Naive thymus-derived CD4-positive, alpha-beta T cell (primary cell): Measurements from ENCODE around the gene CPZ. TPM values are rescaled to one million over a fixed set of nuclear protein-coding genes. Genes with fewer than 3 reads are reported as not detected.

ENCODE experiments used
- ATAC-seq: fragments of 150-1000 bp; cut with Tn5 transposase; 2 replicates; pipeline ENCODE4 v1.10.0; 2021; ENCODE audit warnings: mild to moderate bottlenecking, moderate library complexity
- CTCF ChIA-PET: fragments of 350-600 bp; sonication (Branson Sonifier 250); formaldehyde crosslinking; loops from one replicate; lab custom pipeline; 2021; ENCODE audit warnings: antibody characterized with exemption; lab: Charles Lee
- POLR2A ChIA-PET: fragments of 350-600 bp; sonication (Branson Sonifier 250); formaldehyde crosslinking; loops from one replicate; lab custom pipeline; 2021; ENCODE audit warnings: antibody characterized with exemption, inconsistent platforms; lab: Charles Lee
- DNase-seq, 9 donors: peaks; one replicate each; pipeline versions ENCODE4 v3.0.0 to v3.0.0-alpha.2; 2020 to 2022; ENCODE audit warnings: mixed read lengths in 1 of 9
- H3K27ac ChIP-seq: one replicate; pipeline ENCODE4 v1.7.0; 2013; ENCODE audit warnings: mild to moderate bottlenecking, low read depth, low read length, moderate library complexity
- H3K27me3 ChIP-seq, 2 donors: one replicate each; pipeline ENCODE4 v1.7.0; 2013; ENCODE audit warnings: low read length in 2 of 2, mild to moderate bottlenecking in 2 of 2, moderate library complexity in 2 of 2; ENCODE audit not compliant: control insufficient read depth in 2 of 2, insufficient read depth in 2 of 2
- H3K36me3 ChIP-seq, 3 experiments: 1 replicate in 2 of 3; 2 replicates in 1 of 3; pipeline ENCODE4 v1.7.0; 2013; ENCODE audit warnings: low read length in 3 of 3, mild to moderate bottlenecking in 3 of 3, moderate library complexity in 1 of 3; ENCODE audit not compliant: insufficient read depth in 3 of 3, control insufficient read depth in 2 of 3
- H3K4me1 ChIP-seq, 2 donors: one replicate each; pipeline ENCODE4 v1.7.0; 2013; ENCODE audit warnings: low read length in 2 of 2, mild to moderate bottlenecking in 2 of 2, moderate library complexity in 1 of 2; ENCODE audit not compliant: control insufficient read depth in 2 of 2, insufficient read depth in 2 of 2
- H3K4me3 ChIP-seq: 2 replicates; pipeline ENCODE4 v1.7.0; 2013; ENCODE audit warnings: mild to moderate bottlenecking, low read length
- H3K9me3 ChIP-seq, 3 experiments: 1 replicate in 2 of 3; 2 replicates in 1 of 3; pipeline ENCODE4 v1.7.0; 2013; ENCODE audit warnings: low read length in 3 of 3; ENCODE audit not compliant: control insufficient read depth in 2 of 3
- H3K27ac Mint-ChIP-seq, 9 donors: one replicate each; pipeline ENCODE4 v1.8.0; 2020 to 2022; ENCODE audit warnings: mixed read lengths in 9 of 9, mild to moderate bottlenecking in 8 of 9, moderate library complexity in 5 of 9, inconsistent platforms in 2 of 9
- H3K27me3 Mint-ChIP-seq, 5 donors: one replicate each; pipeline ENCODE4 v1.8.0; 2021 to 2022; ENCODE audit warnings: mixed read lengths in 5 of 5, mild to moderate bottlenecking in 1 of 5
- H3K36me3 Mint-ChIP-seq, 5 donors: one replicate each; pipeline ENCODE4 v1.8.0; 2020 to 2022; ENCODE audit warnings: mixed read lengths in 5 of 5, mild to moderate bottlenecking in 3 of 5, inconsistent platforms in 1 of 5
- H3K4me1 Mint-ChIP-seq, 7 donors: one replicate each; pipeline ENCODE4 v1.8.0; 2020 to 2022; ENCODE audit warnings: mixed read lengths in 7 of 7, mild to moderate bottlenecking in 3 of 7, inconsistent platforms in 1 of 7
- H3K4me3 Mint-ChIP-seq, 10 donors: one replicate each; pipeline ENCODE4 v1.8.0; 2020 to 2022; ENCODE audit warnings: mild to moderate bottlenecking in 10 of 10, mixed read lengths in 10 of 10, moderate library complexity in 6 of 10, inconsistent platforms in 2 of 10
- H3K9me3 Mint-ChIP-seq, 11 donors: one replicate each; pipeline ENCODE4 v1.8.0; 2020 to 2022; ENCODE audit warnings: mixed read lengths in 11 of 11, mild to moderate bottlenecking in 4 of 11, inconsistent platforms in 1 of 11, moderate library complexity in 1 of 11
- intact Hi-C, 2 donors: fragments of 100-400 bp; cut with micrococcal nuclease; formaldehyde crosslinking; loops; one replicate each; pipeline ENCODE4 v1.15.1; 2023
- polyA plus RNA-seq, 2 donors: library from polyadenylated mRNA; unstranded; fragments of 300-500 nt; fragmentation: Illumina TruSeq; gene quantifications; one replicate each; pipeline ENCODE4 v1.2.3, GENCODE V29; 2021
- total RNA-seq, 6 experiments: library from RNA in 5 of 6; stranded (reverse) in 5 of 6; gene quantifications; 1 replicate in 5 of 6; 2 replicates in 1 of 6; pipeline ENCODE4 v1.2.3 and lab custom pipeline; 2021 to 2026

CPZ gene
- total and polyA plus RNA-seq, 7 experiments from 2014 or later: not detected

GRCh38 chr4:8664976-8665375 lies 72.4 kb downstream of the CPZ start:
- Mint-ChIP-seq H3K9me3 (peaks cover 0 to 6% (median 0%) of the 10 kb centered on the region in 11 donors), H3K4me1 (no peaks in the 10 kb centered on the region), H3K4me3 (no peak overlapping the region), H3K36me3 (no peaks in the 10 kb centered on the region), H3K27me3 (peaks cover 2 to 30% (median 24%) of the 10 kb centered on the region in 5 donors), H3K27ac (no peak overlapping the region)
- H3K27me3 ChIP-seq: no peaks in the 10 kb centered on the region
- DNase-seq (no peak), ATAC-seq (no peak)
- no peaks in the 10 kb centered on the region for H3K9me3 ChIP-seq
- CTCF ChIA-PET: no interaction called here
- no peaks in the 10 kb centered on the region for H3K4me1 ChIP-seq
- H3K36me3 ChIP-seq: no peaks in the 10 kb centered on the region
- H3K4me3 ChIP-seq: no peak overlapping the region
- no peak overlapping the region for H3K27ac ChIP-seq
- intact Hi-C loops: no loop called here
- POLR2A ChIA-PET: no interaction called here

GRCh38 chr4:8665406-8666360 lies 73.1 kb downstream of the CPZ start:
- Mint-ChIP-seq H3K27me3 (peaks cover 0 to 26% (median 20%) of the 10 kb centered on the region in 5 donors), H3K4me3 (no peak overlapping the region), H3K36me3 (no peaks in the 10 kb centered on the region), H3K4me1 (no peaks in the 10 kb centered on the region), H3K9me3 (peaks cover 0 to 6% (median 0%) of the 10 kb centered on the region in 11 donors), H3K27ac (no peak overlapping the region)
- ChIA-PET POLR2A (no interaction called here), CTCF (no interaction called here)
- ATAC-seq: no peak
- intact Hi-C loops: no loop called here
- Histone ChIP-seq H3K27me3 (no peaks in the 10 kb centered on the region), H3K4me1 (no peaks in the 10 kb centered on the region), H3K27ac (no peak overlapping the region), H3K9me3 (no peaks in the 10 kb centered on the region), H3K36me3 (no peaks in the 10 kb centered on the region), H3K4me3 (no peak overlapping the region)
- DNase-seq: no peak

GRCh38 chr4:8666581-8666980 lies 74.0 kb downstream of the CPZ start:
- Histone ChIP-seq H3K27ac (no peak overlapping the region), H3K36me3 (no peaks in the 10 kb centered on the region), H3K4me3 (no peak overlapping the region), H3K4me1 (no peaks in the 10 kb centered on the region), H3K9me3 (no peaks in the 10 kb centered on the region), H3K27me3 (no peaks in the 10 kb centered on the region)
- intact Hi-C loops: no loop called here
- POLR2A ChIA-PET: no interaction called here
- CTCF ChIA-PET: no interaction called here
- ATAC-seq: no peak
- Mint-ChIP-seq H3K9me3 (peaks cover 0 to 6% (median 0%) of the 10 kb centered on the region in 11 donors), H3K27me3 (peaks cover 0 to 26% (median 20%) of the 10 kb centered on the region in 5 donors), H3K4me3 (no peak overlapping the region), H3K4me1 (no peaks in the 10 kb centered on the region), H3K36me3 (no peaks in the 10 kb centered on the region), H3K27ac (no peak overlapping the region)
- DNase-seq: no peak

Other genes starting within 250 kb of the CPZ start
- gene ACOX3, start 152.0 kb upstream of the CPZ start, total RNA-seq: 10 to 100 TPM; 10.9 to 20.5 (median 14.8) TPM
- gene ACOX3, start 152.0 kb upstream of the CPZ start, polyA plus RNA-seq: 10 to 100 TPM; 16.1 to 19.1 TPM
- 10 to 100 TPM; 28.5 to 33.7 (median 29.6) TPM for gene TRMT44, start 152.0 kb upstream of the CPZ start, total RNA-seq
- gene TRMT44, start 152.0 kb upstream of the CPZ start, polyA plus RNA-seq: 10 to 100 TPM; 13.8 to 21.3 TPM
- not detected for gene GPR78, start 12.4 kb upstream of the CPZ start, total RNA-seq
- gene GPR78, start 12.4 kb upstream of the CPZ start, polyA plus RNA-seq: not detected